DOHH2 (cell line): Measurements from ENCODE around the gene GPR107.

Source experiments
- H3F3A ChIP-seq: fragments of 200-600 bp; sonication (generic), shearing (Covaris generic); 2 replicates; pipeline ENCODE4 v1.6.0; 2016; ENCODE audit warnings: antibody characterized with exemption, mild to moderate bottlenecking; ENCODE audit not compliant: control insufficient read depth, insufficient read depth
- H3K27ac ChIP-seq: fragments of 200-600 bp; sonication (generic); 2 replicates; pipeline ENCODE4 v1.5.1; 2014; ENCODE audit warnings: low read depth, mild to moderate bottlenecking, low read length, moderate library complexity
- H3K27me3 ChIP-seq: fragments of 200-600 bp; sonication (generic); 2 replicates; pipeline ENCODE4 v1.6.1; 2014; ENCODE audit warnings: mild to moderate bottlenecking, low read length, mixed read lengths; ENCODE audit not compliant: control insufficient read depth
- H3K36me3 ChIP-seq: fragments of 200-600 bp; sonication (generic); 2 replicates; pipeline ENCODE4 v1.6.1; 2014; ENCODE audit warnings: mild to moderate bottlenecking, low read length, moderate library complexity, mixed read lengths; ENCODE audit not compliant: control insufficient read depth
- H3K4me1 ChIP-seq: fragments of 200-600 bp; sonication (generic); 2 replicates; pipeline ENCODE4 v1.6.1; 2014; ENCODE audit warnings: mild to moderate bottlenecking, low read length, mixed read lengths; ENCODE audit not compliant: control insufficient read depth
- H3K4me2 ChIP-seq: fragments of 200-600 bp; sonication (generic); 2 replicates; pipeline ENCODE4 v1.6.0; 2014; ENCODE audit warnings: mild to moderate bottlenecking, low read length, moderate library complexity
- H3K4me3 ChIP-seq: fragments of 200-600 bp; sonication (generic); 2 replicates; pipeline ENCODE4 v1.5.1; 2014; ENCODE audit warnings: mild to moderate bottlenecking, low read length, mixed read lengths
- H3K79me2 ChIP-seq: fragments of 200-600 bp; sonication (generic); 2 replicates; pipeline ENCODE4 v1.6.1; 2014; ENCODE audit warnings: mild to moderate bottlenecking, low read length, mixed read lengths; ENCODE audit not compliant: control insufficient read depth
- H3K9me2 ChIP-seq: fragments of 200-600 bp; sonication (generic); replicated peaks from 2 replicates; pipeline ENCODE4 v1.6.1; 2014; ENCODE audit warnings: mild to moderate bottlenecking, low read length, mixed read lengths; ENCODE audit not compliant: control insufficient read depth
- H3K9me3 ChIP-seq: fragments of 200-600 bp; sonication (generic); 2 replicates; pipeline ENCODE4 v1.6.1; 2014; ENCODE audit warnings: antibody characterized with exemption, low read length, mixed read lengths; ENCODE audit not compliant: control insufficient read depth, insufficient read depth
- H4K20me1 ChIP-seq: fragments of 200-600 bp; sonication (generic); 2 replicates; pipeline ENCODE4 v1.6.0; 2014; ENCODE audit warnings: low read depth, mild to moderate bottlenecking, antibody characterized with exemption, low read length, moderate library complexity; ENCODE audit not compliant: control insufficient read depth, insufficient read depth
- EZH2phosphoT487 ChIP-seq: fragments of 200-600 bp; sonication (generic); IDR thresholded peaks from 2 replicates; pipeline ENCODE4 v1.6.1; 2017; ENCODE audit warnings: borderline replicate concordance, mild to moderate bottlenecking, antibody characterized with exemption, low read length, moderate library complexity, mixed read lengths
- TF ChIP-seq, protein P1 (sequence below): fragments of 200-600 bp; sonication (generic); IDR thresholded peaks from one replicate; pipeline ENCODE4 v1.5.1; 2014; ENCODE audit warnings: antibody characterized with exemption, mild to moderate bottlenecking, low read depth, low read length; ENCODE audit not compliant: poor library complexity, severe bottlenecking

GPR107 gene

DNA sequence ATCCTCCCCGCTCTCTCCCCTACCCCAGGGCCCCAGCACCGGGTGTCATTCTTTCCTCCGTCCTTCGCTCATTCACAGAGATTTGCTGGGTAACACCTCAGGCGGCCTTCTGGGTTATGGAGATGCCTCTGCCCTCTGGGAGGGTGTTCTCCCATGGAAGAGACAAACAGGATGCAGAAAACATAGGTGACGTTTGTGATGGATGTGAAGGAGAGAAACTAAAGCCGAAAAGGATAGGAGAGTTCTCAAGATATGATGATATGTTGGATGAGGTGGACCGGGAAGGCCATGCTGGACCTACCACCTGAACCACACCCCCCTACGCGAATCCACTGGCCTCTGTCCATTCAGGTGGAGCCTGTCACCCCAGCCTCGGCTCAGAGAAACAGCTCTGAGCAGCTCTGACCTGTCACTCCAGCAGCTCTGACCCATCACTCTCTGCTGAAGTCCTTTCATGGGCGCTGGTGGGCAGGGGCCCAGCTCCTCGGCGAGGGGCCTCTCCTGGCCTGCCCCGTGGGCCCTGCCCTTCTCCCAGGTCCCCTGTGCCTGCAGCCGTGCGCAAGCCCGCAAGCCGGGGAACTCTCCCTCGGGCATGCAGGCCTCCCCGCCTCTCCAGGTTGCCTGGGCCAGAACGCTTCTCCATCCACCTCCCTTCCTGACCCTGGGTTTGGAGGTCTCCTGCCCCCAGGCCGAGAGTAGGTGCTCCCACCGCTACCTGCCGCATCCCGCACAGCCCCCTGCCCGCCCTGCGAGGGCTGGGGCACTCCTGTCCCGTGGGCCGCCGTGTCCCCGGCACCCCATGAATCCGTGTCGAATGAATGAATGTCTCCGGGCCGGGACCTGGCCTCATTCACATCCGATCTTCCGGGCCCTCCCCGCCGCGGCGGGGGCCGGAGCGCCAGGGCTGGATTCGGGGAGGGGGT is 117.8 kb downstream of the GPR107 start:
- Histone ChIP-seq H3K4me1 (no peaks in the 10 kb centered on the region), H3K9me3 (no peaks in the 10 kb centered on the region), H4K20me1 (no peaks in the 10 kb centered on the region), H3F3A (no peaks in the 10 kb centered on the region), H3K4me2 (no peak overlapping the region), H3K79me2 (no peaks in the 10 kb centered on the region), H3K27me3 (no peaks in the 10 kb centered on the region), H3K27ac (no peak overlapping the region), H3K9me2 (no peaks in the 10 kb centered on the region), H3K36me3 (no peaks in the 10 kb centered on the region), H3K4me3 (no peak overlapping the region)
- TF ChIP-seq, protein P1, sequence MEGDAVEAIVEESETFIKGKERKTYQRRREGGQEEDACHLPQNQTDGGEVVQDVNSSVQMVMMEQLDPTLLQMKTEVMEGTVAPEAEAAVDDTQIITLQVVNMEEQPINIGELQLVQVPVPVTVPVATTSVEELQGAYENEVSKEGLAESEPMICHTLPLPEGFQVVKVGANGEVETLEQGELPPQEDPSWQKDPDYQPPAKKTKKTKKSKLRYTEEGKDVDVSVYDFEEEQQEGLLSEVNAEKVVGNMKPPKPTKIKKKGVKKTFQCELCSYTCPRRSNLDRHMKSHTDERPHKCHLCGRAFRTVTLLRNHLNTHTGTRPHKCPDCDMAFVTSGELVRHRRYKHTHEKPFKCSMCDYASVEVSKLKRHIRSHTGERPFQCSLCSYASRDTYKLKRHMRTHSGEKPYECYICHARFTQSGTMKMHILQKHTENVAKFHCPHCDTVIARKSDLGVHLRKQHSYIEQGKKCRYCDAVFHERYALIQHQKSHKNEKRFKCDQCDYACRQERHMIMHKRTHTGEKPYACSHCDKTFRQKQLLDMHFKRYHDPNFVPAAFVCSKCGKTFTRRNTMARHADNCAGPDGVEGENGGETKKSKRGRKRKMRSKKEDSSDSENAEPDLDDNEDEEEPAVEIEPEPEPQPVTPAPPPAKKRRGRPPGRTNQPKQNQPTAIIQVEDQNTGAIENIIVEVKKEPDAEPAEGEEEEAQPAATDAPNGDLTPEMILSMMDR, result no peak
- no peak for TF ChIP-seq EZH2phosphoT487

DNA sequence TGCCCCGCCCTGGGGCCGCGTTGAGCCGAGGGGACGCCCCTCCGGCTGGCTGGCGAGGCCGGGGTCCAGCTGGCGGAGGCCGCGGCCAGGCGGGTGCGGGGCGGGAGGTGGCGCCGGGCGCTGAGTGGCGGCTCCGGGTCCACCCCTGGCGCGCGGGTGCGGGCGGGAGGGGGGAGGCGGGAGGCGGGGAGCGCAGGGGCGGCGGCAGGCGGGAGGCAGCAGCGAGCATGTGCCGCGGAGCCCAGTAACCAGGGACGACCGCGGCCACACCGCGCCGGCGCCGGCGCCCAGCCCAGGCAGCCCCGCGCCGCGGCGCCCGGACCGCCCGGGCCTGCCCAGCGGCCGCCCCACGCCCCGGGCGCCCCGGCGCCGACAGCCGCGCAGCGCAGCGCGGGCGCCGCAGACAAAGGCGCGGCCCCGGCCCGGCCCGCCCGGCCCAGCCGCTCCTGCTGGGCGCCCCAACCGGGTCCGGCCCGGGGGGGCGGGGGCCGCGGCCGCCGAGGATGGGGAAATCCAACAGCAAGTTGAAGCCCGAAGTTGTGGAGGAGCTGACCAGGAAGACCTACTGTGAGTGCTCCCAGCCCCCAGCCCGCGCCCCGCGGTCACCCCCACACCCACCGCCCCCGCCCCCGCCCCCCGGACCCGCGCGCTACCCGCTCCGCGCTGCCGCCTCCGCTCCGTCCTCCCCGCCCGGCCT is 118.6 kb downstream of the GPR107 start, which contains the start of gene NCS1:
Gene NCS1, plus strand, starts transcription at position 244 of the 697 bp plus-strand sequence. Its CDS starts 260 bp downstream, at position 504.
- Histone ChIP-seq H3K27me3 (no peaks in the 10 kb centered on the region), H3K9me2 (no peaks in the 10 kb centered on the region), H3K4me2 (no peak within 1 kb of the TSS), H3K4me3 (no peak within 1 kb of the TSS), H3K4me1 (no peaks in the 10 kb centered on the region), H3K79me2 (no peaks in the 10 kb centered on the region), H3K9me3 (no peaks in the 10 kb centered on the region), H3K27ac (no peak within 1 kb of the TSS), H3K36me3 (no peaks in the 10 kb centered on the region), H3F3A (no peaks in the 10 kb centered on the region), H4K20me1 (no peaks in the 10 kb centered on the region)
- no peak for TF ChIP-seq EZH2phosphoT487
- TF ChIP-seq, protein P1, result no peak

DNA sequence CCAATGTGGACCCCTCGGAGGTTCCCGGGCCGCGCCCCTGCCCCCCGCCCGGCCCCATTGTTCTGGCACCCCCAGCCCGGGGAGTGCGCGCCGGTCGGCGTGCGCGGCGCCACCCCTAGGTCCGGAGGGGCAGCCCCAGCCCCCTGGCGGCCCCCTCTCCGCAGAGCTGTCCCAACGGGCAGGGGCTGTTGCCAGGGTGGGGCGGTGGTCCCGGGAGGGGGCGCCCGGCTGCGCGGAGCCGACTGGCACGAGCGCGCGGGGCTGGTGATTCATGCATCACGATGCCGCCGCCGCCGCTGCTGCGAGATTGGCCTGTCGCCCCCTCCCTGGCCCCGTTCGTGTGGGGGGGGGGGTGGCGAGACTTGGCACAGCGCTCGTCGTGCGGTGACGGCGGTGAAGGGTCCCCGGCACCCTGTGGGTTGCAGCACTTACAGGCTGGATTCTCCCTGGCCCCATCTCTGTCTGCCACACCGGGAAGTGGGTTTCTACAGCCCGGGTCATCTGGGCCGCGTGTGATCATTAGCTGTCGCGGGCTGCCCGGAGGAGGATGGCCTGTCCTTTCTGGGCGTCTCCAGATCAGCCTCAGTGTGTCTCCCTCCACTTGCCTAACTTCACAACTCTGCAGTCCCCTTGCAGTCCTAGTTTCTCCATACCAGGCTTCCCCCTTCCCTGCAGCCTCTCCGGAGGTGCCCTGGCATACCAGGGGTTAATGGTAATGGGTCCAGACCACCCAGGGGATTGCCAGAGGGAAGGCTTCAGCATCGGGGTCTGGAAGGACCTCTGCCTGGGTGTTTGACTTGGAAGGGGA is 119.4 kb downstream of the GPR107 start:
- H3K4me2 ChIP-seq, result no peak overlapping the region
- no peaks in the 10 kb centered on the region for H3K27me3 ChIP-seq
- no peaks in the 10 kb centered on the region for H3K4me1 ChIP-seq
- no peaks in the 10 kb centered on the region for H3F3A ChIP-seq
- H3K4me3 ChIP-seq, result no peak overlapping the region
- no peak for TF ChIP-seq EZH2phosphoT487
- TF ChIP-seq, protein P1, result no peak
- H4K20me1 ChIP-seq, result no peaks in the 10 kb centered on the region
- no peaks in the 10 kb centered on the region for H3K79me2 ChIP-seq
- H3K9me2 ChIP-seq, result no peaks in the 10 kb centered on the region
- no peaks in the 10 kb centered on the region for H3K9me3 ChIP-seq
- no peaks in the 10 kb centered on the region for H3K36me3 ChIP-seq
- no peak overlapping the region for H3K27ac ChIP-seq
